T-helper 9 cell (primary cell): ENCODE results near the gene SAFB2.

Source experiments
- DNase-seq: peaks from one replicate; pipeline ENCODE4 v3.0.0-alpha.2; 2020

The SAFB2 gene

GRCh38 chr19:5605362-5605761 lies 17.2 kb downstream of the SAFB2 start:
- no peak for DNase-seq

- no peak for DNase-seq
Measured at GRCh38 chr19:5603626-5604025, 18.9 kb downstream of the SAFB2 start.

GRCh38 chr19:5600797-5601196 lies 21.8 kb downstream of the SAFB2 start:
- no peak for DNase-seq

DNA sequence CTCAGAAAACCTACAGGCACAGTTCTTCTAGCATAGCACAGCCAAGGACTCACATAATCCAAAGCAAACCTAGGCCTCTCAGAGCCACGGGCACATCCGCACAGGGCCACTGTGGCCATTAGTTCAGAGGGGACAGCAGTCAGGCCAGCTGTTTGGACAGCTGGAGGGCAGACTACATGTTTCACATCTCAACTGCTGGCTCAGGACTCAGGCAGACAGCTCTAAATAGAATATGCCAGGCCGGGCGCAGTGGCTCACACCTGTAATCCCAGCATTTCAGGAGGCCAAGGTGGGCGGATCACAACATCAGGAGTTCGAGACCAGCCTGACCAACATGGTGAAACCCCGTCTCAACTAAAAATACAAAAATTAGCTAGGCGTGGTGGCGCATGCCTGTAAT lies 26.8 kb downstream of the SAFB2 start:
- no peak for DNase-seq

DNA sequence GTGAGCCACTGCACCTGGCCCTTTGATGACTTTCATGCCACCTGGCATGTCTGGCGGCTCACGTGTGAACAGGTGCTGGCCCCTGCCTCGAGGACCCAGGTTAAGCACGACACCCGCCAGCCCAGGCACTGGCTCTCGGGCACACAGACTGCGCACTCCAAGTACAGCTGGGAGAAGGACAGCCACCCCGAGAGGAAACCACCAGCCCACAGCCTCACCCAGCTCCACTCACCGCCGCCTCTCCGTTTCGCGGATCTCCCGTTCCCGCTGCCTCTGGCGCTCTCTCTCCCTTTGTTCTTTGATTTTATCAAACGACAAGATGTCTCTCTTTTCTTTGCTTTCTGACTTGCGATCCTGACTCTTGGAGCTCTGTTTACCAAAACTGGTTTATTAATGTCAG lies 27.4 kb downstream of the SAFB2 start:
- no peak for DNase-seq

GRCh38 chr19:5594521-5594950 lies 28.0 kb downstream of the SAFB2 start:
- DNase-seq = no peak

GRCh38 chr19:5593343-5594255 lies 29.0 kb downstream of the SAFB2 start:
- no peak for DNase-seq

DNA sequence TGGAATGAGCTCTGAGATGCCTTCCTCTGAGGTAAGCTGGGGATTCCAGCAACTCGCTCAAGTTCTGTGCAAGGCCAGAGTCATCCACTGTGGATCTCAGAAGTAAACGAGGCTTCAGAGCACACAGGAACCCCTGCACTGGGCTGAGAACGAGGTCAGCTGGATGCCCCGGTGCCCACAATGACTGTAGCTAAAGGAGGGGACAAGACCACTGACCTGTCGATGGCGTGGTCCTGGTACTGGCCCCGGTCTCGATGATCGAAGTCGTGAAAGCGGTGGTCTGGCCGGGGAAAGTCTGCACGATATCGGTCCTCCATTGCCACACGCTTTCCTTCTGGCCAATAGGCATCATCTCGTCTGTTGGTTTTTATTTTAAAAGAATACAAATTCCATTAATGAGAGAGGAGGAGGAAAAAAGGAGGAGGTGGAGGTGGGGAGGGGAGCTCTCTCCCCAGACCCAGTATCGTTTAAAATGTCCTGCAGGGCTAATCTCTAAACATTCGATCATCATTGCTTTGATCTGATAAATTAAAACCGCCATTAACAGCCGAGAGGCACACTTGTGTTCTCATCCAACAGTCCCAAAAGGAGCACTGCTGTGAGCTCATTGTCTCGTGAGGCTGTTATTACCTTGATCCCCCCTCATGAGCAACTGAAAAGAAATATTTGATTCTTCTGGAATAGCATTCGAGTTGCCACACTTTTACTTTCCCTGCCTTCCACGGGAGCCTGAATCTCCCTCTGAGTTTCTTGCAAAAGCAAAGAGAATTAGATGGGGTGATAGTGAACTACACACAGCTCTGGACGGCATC lies 29.8 kb downstream of the SAFB2 start:
- DNase-seq = no peak

- DNase-seq = no peak
Measured at GRCh38 chr19:5591476-5591875, 31.1 kb downstream of the SAFB2 start.

- no peak for DNase-seq
Measured at GRCh38 chr19:5590865-5591154, 31.8 kb downstream of the SAFB2 start.

DNA sequence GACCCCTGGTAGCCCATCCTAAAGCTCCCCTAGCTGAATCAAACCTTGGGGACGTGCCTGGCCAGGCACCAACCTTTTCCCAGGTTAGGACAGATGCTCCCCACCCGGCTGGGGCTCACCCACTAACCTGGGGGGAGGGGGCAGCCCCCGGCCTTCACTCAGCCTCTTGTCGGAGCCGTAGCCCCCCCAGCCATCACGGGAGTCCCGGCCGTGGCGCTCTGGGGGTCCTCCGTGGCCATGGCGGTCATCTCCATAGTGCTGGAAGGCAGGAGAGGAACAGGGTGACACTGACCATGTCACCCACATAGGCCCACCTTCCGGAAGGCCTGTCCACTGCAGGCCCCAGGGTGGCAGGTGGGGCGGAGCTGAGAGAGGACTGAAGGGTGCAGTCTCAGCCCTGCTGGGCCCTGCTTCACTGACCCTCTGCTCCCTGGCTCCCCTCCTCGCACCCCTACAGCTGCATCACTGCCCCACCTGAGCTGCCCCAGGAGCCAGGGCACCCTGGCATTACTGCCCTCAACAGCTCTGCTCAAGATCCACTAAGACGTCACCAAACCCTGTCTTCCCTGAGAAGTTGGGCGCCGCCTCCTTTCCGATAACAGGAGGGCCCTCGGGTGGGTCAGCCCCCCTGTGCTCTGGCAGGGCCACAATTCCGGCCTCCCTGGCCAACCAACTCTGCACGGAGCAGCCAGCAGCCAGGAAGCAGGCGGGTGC lies 32.3 kb downstream of the SAFB2 start:
- no peak for DNase-seq

GRCh38 chr19:5588906-5589676 lies 33.5 kb downstream of the SAFB2 start:
- no peak for DNase-seq

GRCh38 chr19:5588441-5588840 lies 34.1 kb downstream of the SAFB2 start:
- DNase-seq = no peak

GRCh38 chr19:5587661-5588060 lies 34.9 kb downstream of the SAFB2 start:
- DNase-seq = no peak

- no peak for DNase-seq
Measured at GRCh38 chr19:5587071-5587455, 35.5 kb downstream of the SAFB2 start.

DNA sequence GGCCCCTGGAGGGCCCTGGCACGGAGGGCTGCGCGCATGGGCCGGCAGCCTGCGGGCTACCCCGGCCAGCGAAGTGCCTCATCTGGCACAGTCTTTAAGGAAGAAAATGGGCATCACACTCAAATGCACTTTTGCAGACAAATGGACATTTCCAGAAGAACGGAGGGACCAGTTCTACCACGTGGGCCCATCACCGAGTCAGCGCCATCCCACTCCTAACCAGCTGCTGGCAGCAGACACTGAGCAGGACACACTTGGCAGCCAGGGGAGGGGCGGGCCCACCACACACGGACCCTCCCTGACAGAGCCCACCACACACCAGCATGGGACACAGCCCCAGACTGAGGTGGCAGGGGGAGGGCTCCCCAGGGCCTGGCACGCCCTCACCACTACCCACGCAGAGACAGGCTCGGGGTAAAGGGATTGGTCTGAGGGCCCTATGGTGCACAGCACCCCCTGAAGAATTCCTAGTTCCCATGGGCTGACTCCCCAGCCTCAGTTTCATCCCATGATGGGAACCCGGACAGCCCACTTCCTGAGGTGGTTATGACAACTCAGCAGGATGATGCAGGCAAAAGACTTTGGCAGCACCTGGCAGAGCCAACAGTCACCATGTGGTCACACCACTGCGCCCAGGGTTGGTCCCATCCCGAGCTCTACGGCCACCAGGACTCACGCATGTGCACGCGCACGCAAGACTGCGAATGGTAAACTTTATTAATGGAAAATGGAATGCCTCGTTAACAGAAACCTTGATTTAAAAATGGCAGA lies 36.1 kb downstream of the SAFB2 start:
- no peak for DNase-seq

- DNase-seq = peak; percentile 41
Measured at GRCh38 chr19:5585461-5586299, 36.9 kb downstream of the SAFB2 start.

GRCh38 chr19:5580161-5580571 lies 42.4 kb downstream of the SAFB2 start:
- DNase-seq = no peak

- DNase-seq = no peak
Measured at GRCh38 chr19:5579697-5580096, 42.9 kb downstream of the SAFB2 start.

GRCh38 chr19:5579286-5579685 lies 43.3 kb downstream of the SAFB2 start:
- DNase-seq = no peak
